ENCODE data around the gene TRAF1. TPM values are rescaled to one million over a fixed set of nuclear protein-coding genes. Genes with fewer than 3 reads are reported as not detected.

Gene TRAF1
- total RNA-seq, 1 experiment from 2014 or later, result 1.8 TPM

- H3K4me3 Mint-ChIP-seq, result no peak overlapping the region
- peaks cover 9% of the 10 kb centered on the region for H3K36me3 Mint-ChIP-seq
- DNase-seq (ENCODE audit: low spot score) (no peak), ATAC-seq (no peak)
- H3K27me3 Mint-ChIP-seq (ENCODE audit: low read depth), result no peaks in the 10 kb centered on the region
- H3K4me1 Mint-ChIP-seq, result no peaks in the 10 kb centered on the region
- TF ChIP-seq ZBTB43 (CRISPR knock-in tag; IDR thresholded peaks at IDR 0.05) (no peak), PRDM15 (CRISPR knock-in tag; IDR thresholded peaks at IDR 0.05) (no peak)
- ChIA-PET POLR2A (interaction anchor here (0.6 kb wide), 1 partner anchor 60 kb away, joined by 4 read pairs; no protein-coding TSS in a partner anchor), CTCF (no interaction called here)
- no peak overlapping the region for H3K27ac Mint-ChIP-seq
- H3K9me3 Mint-ChIP-seq, result no peaks in the 10 kb centered on the region
Measured at GRCh38 chr9:120860083-120860482, 66.5 kb downstream of the TRAF1 start.

- DNase-seq (ENCODE audit: low spot score), result no peak
- no peak overlapping the region for H3K27ac Mint-ChIP-seq
- ChIA-PET CTCF (interaction anchor here (0.9 kb wide), 1 partner anchor 196 kb away, joined by 3 read pairs; no protein-coding TSS in a partner anchor), POLR2A (no interaction called here)
- ATAC-seq, result no peak
- no peak overlapping the region for H3K4me3 Mint-ChIP-seq
- H3K27me3 Mint-ChIP-seq (ENCODE audit: low read depth), result no peaks in the 10 kb centered on the region
- no peaks in the 10 kb centered on the region for H3K4me1 Mint-ChIP-seq
- H3K36me3 Mint-ChIP-seq, result peaks cover 9% of the 10 kb centered on the region
- H3K9me3 Mint-ChIP-seq, result no peaks in the 10 kb centered on the region
- TF ChIP-seq RORB (CRISPR knock-in tag; IDR thresholded peaks at IDR 0.05), result no peak
- no peak for TF ChIP-seq ZNF425 (CRISPR knock-in tag; conservative IDR thresholded peaks at IDR 0.05)
- no peak for TF ChIP-seq CBFB (CRISPR knock-in tag; IDR thresholded peaks at IDR 0.05; ENCODE audit: low read depth)
- no peak for TF ChIP-seq FOXJ3 (CRISPR knock-in tag; IDR thresholded peaks at IDR 0.05; ENCODE audit: borderline replicate concordance)
- TF ChIP-seq ELF4 (CRISPR knock-in tag; IDR thresholded peaks at IDR 0.05; ENCODE audit: low read depth), result no peak
- TF ChIP-seq STAT6 (CRISPR knock-in tag; conservative IDR thresholded peaks at IDR 0.05; ENCODE audit: low read depth), result no peak
- TF ChIP-seq TEAD1 (CRISPR knock-in tag; IDR thresholded peaks at IDR 0.05), result no peak
- TF ChIP-seq SOX15 (CRISPR knock-in tag; IDR thresholded peaks at IDR 0.05), result no peak
- no peak for TF ChIP-seq CREM (CRISPR knock-in tag; IDR thresholded peaks at IDR 0.05)
- no peak for TF ChIP-seq HMGXB4 (CRISPR knock-in tag; IDR thresholded peaks at IDR 0.05)
- TF ChIP-seq ATF2 (CRISPR knock-in tag; IDR thresholded peaks at IDR 0.05; ENCODE audit: borderline replicate concordance, low read depth), result no peak
- no peak for TF ChIP-seq JUN (CRISPR knock-in tag; IDR thresholded peaks at IDR 0.05)
- TF ChIP-seq TCF7 (CRISPR knock-in tag; IDR thresholded peaks at IDR 0.05; ENCODE audit: low read depth), result no peak
- TF ChIP-seq ATF6 (CRISPR knock-in tag; IDR thresholded peaks at IDR 0.05), result no peak
- TF ChIP-seq GRHL2 (CRISPR knock-in tag; IDR thresholded peaks at IDR 0.05; ENCODE audit: insufficient replicate concordance, severe bottlenecking), result no peak
- no peak for TF ChIP-seq ZNF423 (CRISPR knock-in tag; IDR thresholded peaks at IDR 0.05)
Measured at GRCh38 chr9:120859361-120859760, 67.2 kb downstream of the TRAF1 start.

All from WTC11 (cell line).